HepG2 (cell line): ENCODE data around the gene LHX3. TPM values are rescaled to one million over a fixed set of nuclear protein-coding genes. Genes with fewer than 3 reads are reported as not detected.

Experiments used
- ATF5 ChIP-seq: sonication (generic); formaldehyde crosslinking; IDR thresholded peaks from 2 replicates; pipeline ENCODE4 v1.4.0; 2020; ENCODE audit warnings: mild to moderate bottlenecking, low read depth, missing genetic modification reagents
- BCL6 ChIP-seq: IDR thresholded peaks from 2 replicates; pipeline ENCODE4 v1.6.1; 2016; ENCODE audit warnings: missing genetic modification reagents, missing compliant biosample characterization
- DMAP1 ChIP-seq: IDR thresholded peaks from 2 replicates; pipeline ENCODE4 v1.6.1; 2016
- FOXP1 ChIP-seq, 2 experiments: fragments of 450-650 bp in 1 of 2; IDR thresholded peaks; 2 replicates each; pipeline ENCODE4 v1.6.1; 2017 to 2018; ENCODE audit warnings: antibody characterized with exemption in 1 of 2
- ISX ChIP-seq: sonication (generic); formaldehyde crosslinking; conservative IDR thresholded peaks from 2 replicates; pipeline ENCODE4 v1.5.0; 2020; ENCODE audit warnings: missing genetic modification reagents
- KLF15 ChIP-seq: sonication (generic); formaldehyde crosslinking; IDR thresholded peaks from 2 replicates; pipeline ENCODE4 v1.8.1; 2023; ENCODE audit warnings: borderline replicate concordance, mild to moderate bottlenecking, inconsistent platforms, missing genetic modification reagents, mixed read lengths
- MEIS1 ChIP-seq: sonication (generic); formaldehyde crosslinking; IDR thresholded peaks from 2 replicates; pipeline ENCODE4 v1.9.0; 2021; ENCODE audit warnings: mild to moderate bottlenecking, missing genetic modification reagents, moderate library complexity, borderline replicate concordance
- MYNN ChIP-seq: sonication (generic); formaldehyde crosslinking; IDR thresholded peaks from 2 replicates; pipeline ENCODE4 v1.4.0; 2020; ENCODE audit warnings: mild to moderate bottlenecking, low read depth, missing genetic modification reagents
- NCOA2 ChIP-seq: sonication (generic); formaldehyde crosslinking; IDR thresholded peaks from 2 replicates; pipeline ENCODE4 v1.8.0; 2022; ENCODE audit warnings: inconsistent platforms
- NFIB ChIP-seq: sonication (generic); formaldehyde crosslinking; IDR thresholded peaks from 2 replicates; pipeline ENCODE4 v1.9.0; 2021; ENCODE audit warnings: missing genetic modification reagents, mild to moderate bottlenecking, borderline replicate concordance
- NPAS2 ChIP-seq: sonication (generic); formaldehyde crosslinking; IDR thresholded peaks from 2 replicates; pipeline ENCODE4 v1.8.0; 2022; ENCODE audit warnings: mild to moderate bottlenecking, missing genetic modification reagents, borderline replicate concordance
- POLR2A ChIP-seq, 2 experiments: IDR thresholded peaks; 2 replicates each; pipeline ENCODE4 v1.6.1; 2011; ENCODE audit warnings: low read depth in 2 of 2, low read length in 2 of 2, mild to moderate bottlenecking in 1 of 2, moderate library complexity in 1 of 2; ENCODE audit not compliant: insufficient read depth in 1 of 2
- RARG ChIP-seq: sonication (generic); formaldehyde crosslinking; IDR thresholded peaks from 2 replicates; pipeline ENCODE4 v1.4.0; 2020; ENCODE audit warnings: low read depth, mild to moderate bottlenecking, missing genetic modification reagents
- RXRA ChIP-seq: sonication (generic); formaldehyde crosslinking; IDR thresholded peaks from 2 replicates; pipeline ENCODE4 v1.5.1; 2020; ENCODE audit warnings: missing genetic modification reagents
- SALL2 ChIP-seq: sonication (generic); formaldehyde crosslinking; IDR thresholded peaks from 2 replicates; pipeline ENCODE4 v1.8.1; 2023; ENCODE audit warnings: mild to moderate bottlenecking, missing genetic modification reagents, inconsistent platforms
- ZFP82 ChIP-seq: sonication (generic); formaldehyde crosslinking; IDR thresholded peaks from 2 replicates; pipeline ENCODE4 v1.5.1; 2020; ENCODE audit warnings: mild to moderate bottlenecking, missing genetic modification reagents, borderline replicate concordance
- ZNF318 ChIP-seq: sonication (generic); formaldehyde crosslinking; IDR thresholded peaks from 2 replicates; pipeline ENCODE4 v1.4.0; 2020; ENCODE audit warnings: mild to moderate bottlenecking, missing genetic modification reagents
- ZNF792 ChIP-seq: IDR thresholded peaks from 2 replicates; pipeline ENCODE4 v1.6.1; 2016
- ZNF839 ChIP-seq: sonication (generic); formaldehyde crosslinking; IDR thresholded peaks from 2 replicates; pipeline ENCODE4 v1.4.0; 2020; ENCODE audit warnings: missing genetic modification reagents, mild to moderate bottlenecking, borderline replicate concordance
- ZZZ3 ChIP-seq: sonication (generic); formaldehyde crosslinking; IDR thresholded peaks from 2 replicates; pipeline ENCODE4 v1.4.0; 2020; ENCODE audit warnings: missing genetic modification reagents, mild to moderate bottlenecking, borderline replicate concordance
- polyA plus RNA-seq, 8 experiments: library from polyadenylated mRNA; depleted of rRNA in 3 of 8; stranded (reverse) in 7 of 8; unstranded in 1 of 8; fragments of >200 nt; fragmentation: Illumina TruSeq in 4 of 8; extraction: Trizol in 4 of 8; gene quantifications; 2 replicates each; pipeline versions ENCODE4 v1.2.1 to v1.2.3, GENCODE V29; 2011 to 2016; ENCODE audit warnings: low read depth in 4 of 8, missing spikeins in 1 of 8, mixed read lengths in 1 of 8; ENCODE audit not compliant: insufficient read depth in 1 of 8
- total RNA-seq, 5 experiments: library from RNA; depleted of rRNA; stranded (reverse); fragments of >200 nt; fragmentation: Illumina TruSeq; extraction: Trizol; gene quantifications; 2 replicates each; pipeline ENCODE4 v1.2.3, GENCODE V29; 2016; ENCODE audit warnings: low read depth in 1 of 5

LHX3 gene
- total and polyA plus RNA-seq, 2 of the 13 experiments (the other 11 are each of a cell fraction or from before 2014, with no cell fraction given), result not detected

- TF ChIP-seq ZNF318 (CRISPR knock-in tag) (no peak), NFIB (no peak), FOXP1 (IDR thresholded peaks at IDR 0.05) (no peak), FOXP1 (CRISPR knock-in tag; IDR thresholded peaks at IDR 0.05) (no peak), SALL2 (no peak), RXRA (CRISPR knock-in tag) (peak; percentile 38; the same call in 1 of the 2 replicates), POLR2A (IDR thresholded peaks at IDR 0.05; ENCODE audit: insufficient read depth in 1 of 2, low read depth in 2 of 2, low read length in 2 of 2) (no peak), ZNF792 (CRISPR knock-in tag) (no peak), NCOA2 (CRISPR knock-in tag) (no peak), DMAP1 (CRISPR knock-in tag) (no peak), ZNF839 (CRISPR knock-in tag) (no peak), ZZZ3 (CRISPR knock-in tag) (no peak), ZFP82 (CRISPR knock-in tag) (no peak), MYNN (no peak), BCL6 (0 out of 2 replicates have a peak, but pooled peaks have one; percentile 10), RARG (CRISPR knock-in tag) (no peak), MEIS1 (CRISPR knock-in tag) (0 out of 2 replicates have a peak, but pooled peaks have one; percentile 30), ATF5 (no peak), ISX (CRISPR knock-in tag) (no peak), NPAS2 (CRISPR knock-in tag) (no peak), KLF15 (CRISPR knock-in tag) (no peak)
Measured at GRCh38 chr9:136171009-136171800, 33.7 kb downstream of the LHX3 start (continued).
